Fibroblast of skin of left biceps (primary cell): ENCODE data around the gene TAS2R39.

Experiments used
- DNase-seq, 2 experiments: peaks; one replicate each; pipeline ENCODE4 v3.0.0-alpha.2; 2013; ENCODE audit warnings: low read depth in 2 of 2

The TAS2R39 gene

DNA sequence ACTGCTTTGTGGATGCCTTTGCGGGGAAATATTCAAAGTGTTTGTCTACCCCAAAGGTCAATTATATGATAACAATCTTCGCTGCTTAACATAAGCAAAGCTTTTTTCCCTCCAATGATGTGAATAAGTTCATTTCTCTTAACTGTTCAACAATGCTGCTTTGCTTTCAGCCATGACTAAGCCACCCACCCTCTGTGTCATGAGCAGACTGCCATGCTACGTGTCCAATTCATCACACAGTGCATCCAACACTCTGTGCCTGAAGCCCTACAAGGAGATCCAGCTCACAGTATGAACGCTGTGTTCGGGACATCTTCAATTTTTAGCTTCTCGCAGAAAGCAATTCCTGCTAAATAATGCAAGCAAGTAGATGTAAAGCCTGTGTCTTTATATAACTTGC lies 32.9 kb downstream of the TAS2R39 start:
- DNase-seq = no peak

DNA sequence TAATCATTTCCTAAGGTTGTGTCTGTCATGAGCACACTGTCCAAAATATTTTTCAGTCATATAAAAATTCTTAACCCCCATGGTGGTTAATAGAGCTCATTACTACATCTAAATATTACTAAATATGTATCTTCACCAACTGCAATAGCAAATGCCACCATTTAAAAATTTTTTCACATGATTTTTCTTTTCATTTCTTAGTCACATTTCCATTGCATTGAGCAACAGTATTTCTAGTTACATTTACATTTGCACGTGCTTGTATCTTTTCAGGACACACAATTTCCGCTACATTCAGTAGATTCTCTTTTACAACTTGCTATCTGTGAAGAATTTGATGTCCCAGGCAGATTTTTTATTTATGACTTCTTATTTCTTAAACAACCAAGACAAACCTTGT lies 33.5 kb downstream of the TAS2R39 start:
- no peak for DNase-seq

DNA sequence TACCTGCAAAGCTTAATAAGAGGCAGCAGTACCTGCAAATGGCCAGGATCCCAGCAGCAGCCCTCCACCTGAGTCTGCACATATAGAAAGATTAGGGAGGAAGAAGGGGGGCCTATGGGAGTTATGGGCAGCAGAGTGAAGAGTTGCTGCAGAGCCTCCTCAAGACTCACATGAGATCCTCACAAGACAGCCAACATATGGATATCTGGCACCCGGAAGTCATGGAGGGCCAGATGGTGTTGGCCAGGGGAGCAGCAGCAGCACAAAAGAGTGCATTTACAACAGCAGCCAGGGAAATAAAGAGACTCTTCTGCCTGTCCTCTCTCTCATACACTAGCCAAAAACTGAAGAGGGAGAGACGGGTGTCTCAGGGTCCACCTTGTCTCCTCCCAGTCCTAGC lies 34.6 kb downstream of the TAS2R39 start:
- DNase-seq = no peak

DNA sequence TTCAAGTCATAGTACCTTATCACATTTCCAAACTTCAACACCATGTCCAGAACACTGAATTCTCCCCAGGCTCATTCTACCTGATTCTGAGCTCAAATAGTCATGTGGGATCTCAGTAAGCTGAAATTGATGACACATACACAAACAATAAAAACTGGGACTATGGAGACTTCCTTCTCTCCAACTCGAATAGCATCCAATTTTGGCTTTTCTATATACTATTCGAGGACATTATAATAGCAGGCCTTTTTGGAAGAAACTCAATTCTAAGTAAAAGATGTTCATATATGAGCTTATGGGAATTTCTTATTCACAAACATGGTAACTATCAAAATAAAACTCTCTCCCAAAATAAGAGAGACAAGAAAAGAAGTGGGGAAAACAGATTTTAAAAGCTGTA lies 38.1 kb downstream of the TAS2R39 start:
- DNase-seq = no peak

DNA sequence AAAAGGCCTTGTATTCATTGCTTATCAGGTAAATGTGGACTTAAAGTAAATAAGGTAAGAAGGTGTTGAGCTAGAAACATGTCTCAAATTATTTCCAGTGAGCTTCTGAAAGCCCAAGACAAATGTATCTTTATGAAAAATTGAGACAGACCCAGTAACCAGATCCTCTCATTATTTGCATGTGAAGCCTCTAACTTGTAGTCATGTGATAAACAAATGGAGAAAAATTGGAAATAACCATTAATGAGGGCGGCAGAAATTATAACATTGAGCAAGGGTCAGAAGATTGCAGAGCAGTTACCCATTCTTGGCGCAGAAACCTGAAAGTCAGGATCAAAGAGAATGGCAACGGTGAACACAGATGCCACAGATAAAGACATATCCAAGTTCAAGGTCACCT lies 38.5 kb downstream of the TAS2R39 start, which contains the start of gene TAS2R40:
Gene TAS2R40, plus strand, starts transcription at position 301 of the 400 bp plus-strand sequence. Its CDS starts 42 bp downstream, at position 343.
- no peak for DNase-seq

DNA sequence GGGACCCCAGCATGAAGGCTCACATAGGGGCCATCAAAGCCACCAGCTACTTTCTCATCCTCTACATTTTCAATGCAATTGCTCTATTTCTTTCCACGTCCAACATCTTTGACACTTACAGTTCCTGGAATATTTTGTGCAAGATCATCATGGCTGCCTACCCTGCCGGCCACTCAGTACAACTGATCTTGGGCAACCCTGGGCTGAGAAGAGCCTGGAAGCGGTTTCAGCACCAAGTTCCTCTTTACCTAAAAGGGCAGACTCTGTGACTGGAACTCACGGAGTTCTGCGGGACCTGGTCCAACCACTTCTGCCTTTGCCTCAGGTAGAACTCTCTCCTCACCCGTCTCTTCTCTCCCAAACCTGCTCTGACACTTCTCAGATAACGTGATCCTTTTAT lies 39.6 kb downstream of the TAS2R39 start:
- no peak for DNase-seq

DNA sequence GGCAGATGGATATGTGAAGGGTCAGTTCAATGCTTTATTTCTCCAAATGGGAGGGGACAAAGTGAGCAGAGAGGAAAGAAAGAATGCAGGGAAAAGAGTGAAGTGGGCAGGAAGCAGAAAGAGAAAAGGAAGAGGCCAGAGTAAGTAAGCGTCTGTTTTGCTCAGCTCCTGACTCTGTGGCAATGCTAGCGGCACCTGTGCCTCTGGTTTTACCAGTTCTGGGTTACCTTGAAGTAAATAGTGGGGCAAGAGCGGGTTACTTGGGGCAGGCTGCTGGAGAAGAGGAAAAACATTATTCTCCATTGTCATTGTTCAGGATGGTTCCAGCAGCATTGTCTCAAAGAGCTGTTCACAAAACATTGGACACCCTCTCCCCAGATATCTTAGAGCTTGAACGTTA lies 40.6 kb downstream of the TAS2R39 start:
- no peak for DNase-seq

DNA sequence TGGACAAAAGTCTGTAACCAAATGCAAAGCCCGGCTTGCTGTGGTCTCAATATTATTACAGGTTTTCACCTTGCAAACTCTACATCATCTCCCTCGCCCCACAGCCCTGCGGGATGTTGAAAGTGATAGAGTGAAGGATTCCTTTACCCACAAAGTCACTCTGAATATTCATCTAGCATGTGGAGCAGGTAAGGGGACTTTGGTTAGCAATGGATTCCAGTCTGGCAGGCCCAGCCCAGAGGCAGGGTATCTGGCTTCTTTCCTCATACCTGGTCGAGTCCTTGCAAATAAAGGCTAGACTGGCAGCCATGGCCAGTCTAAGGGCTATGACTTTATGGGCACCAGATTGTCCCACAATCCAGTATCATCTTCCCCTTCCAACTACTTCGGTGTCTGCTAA lies 41.8 kb downstream of the TAS2R39 start:
- no peak for DNase-seq

DNA sequence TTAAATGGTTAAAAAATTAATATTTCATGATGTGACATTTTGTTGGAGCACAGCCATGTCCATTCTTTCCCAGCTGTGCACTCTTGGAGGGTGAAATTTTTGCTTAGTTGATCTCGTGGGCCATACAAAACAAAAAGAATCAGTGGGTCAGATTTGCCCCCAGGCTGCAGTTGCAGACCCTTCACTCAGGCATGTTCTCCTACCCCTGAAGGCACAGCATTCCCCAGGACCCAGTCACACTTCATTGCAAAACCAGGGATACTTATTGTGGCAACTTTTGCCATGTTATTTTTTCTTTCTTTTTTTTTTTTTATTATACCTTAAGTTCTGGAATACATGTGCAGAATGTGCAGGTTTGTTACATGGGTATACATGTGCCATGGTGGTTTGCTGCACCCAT lies 44.6 kb downstream of the TAS2R39 start:
- no peak for DNase-seq

DNA sequence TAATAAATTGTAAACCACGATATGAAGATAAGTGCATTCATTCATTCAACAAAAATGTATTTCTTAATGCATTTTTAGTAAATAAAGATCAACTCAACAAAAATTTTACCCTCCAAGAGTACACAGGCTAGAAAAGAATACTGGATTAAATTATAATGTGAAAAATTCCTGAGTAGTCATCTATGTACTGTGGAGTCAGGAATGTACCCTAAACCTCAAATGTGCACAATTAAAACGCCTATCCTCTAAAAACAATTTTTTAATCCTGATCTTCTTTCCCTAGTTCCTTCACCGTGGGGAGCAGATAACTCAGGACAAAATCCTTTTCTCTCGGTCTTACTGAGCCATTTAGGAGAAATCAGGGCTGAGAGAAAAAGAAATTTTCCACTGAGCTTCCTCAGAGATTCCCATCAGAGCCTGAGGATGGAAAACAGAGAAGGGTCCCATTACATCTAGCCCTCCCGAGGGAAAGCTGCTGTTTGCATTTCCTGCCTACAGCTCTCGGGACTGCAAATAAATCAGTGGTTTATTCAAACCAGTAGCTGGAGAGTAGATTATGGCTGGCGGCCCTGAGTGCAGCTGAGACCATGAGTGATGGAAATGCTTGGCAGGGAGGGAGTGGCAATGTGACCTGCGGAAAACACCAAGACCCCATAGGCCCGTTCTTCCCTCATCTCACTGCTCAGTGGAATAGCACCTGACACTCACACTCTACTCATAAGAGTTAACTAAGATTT lies 46.0 kb downstream of the TAS2R39 start:
- no peak for DNase-seq

DNA sequence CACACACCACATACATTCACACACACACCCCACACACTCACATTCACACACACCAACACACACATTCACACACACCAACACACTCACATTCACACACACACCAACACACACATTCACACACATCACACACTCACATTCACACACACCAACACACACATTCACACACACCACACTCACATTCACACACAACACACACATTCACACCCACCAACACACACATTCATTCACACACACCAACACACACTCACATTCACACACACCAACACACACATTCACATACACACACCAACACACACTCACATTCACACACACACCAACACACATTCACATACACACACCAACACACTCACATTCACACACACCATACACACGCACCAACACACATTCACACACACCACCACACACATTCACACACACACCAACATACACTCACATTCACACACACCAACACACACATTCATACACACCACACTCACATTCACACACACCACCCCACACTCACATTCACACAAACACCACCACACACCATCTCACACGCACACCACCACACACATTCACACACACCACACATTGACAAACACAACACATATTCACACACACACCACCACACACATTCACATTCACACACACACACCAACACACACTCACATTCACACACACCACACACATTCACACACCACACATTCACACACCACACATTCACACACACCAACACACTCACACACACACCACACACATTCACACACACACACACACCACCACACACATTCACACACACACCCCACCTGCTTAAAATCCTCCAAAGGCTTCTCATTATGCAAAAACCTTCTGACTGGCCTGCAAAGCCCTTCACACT lies 47.6 kb downstream of the TAS2R39 start:
- DNase-seq = no peak
